A549 (cell line): ENCODE results near the gene DNAJC2. TPM values are rescaled to one million over a fixed set of nuclear protein-coding genes. Genes with fewer than 3 reads are reported as not detected.

Experiments used
- ATAC-seq, 2 experiments: fragments of 200-7000 bp in 1 of 2; fragments of >200 bp in 1 of 2; cut with Nextera tagmentation in 1 of 2; cut with Tn5 transposase in 1 of 2; 3 replicates each; pipeline versions ENCODE4 v1.8.0 to v1.9.1; 2018 to 2020; ENCODE audit warnings: mild to moderate bottlenecking in 1 of 2, moderate library complexity in 1 of 2
- CTCF ChIA-PET: fragments of 300-600 bp; sonication (Branson Sonifier 250); formaldehyde crosslinking; extraction: SDS; loops from one replicate; lab custom pipeline; 2021; ENCODE audit warnings: antibody characterized with exemption, inconsistent platforms; lab: Yijun Ruan, JAX
- POLR2A ChIA-PET: fragments of 350-600 bp; formaldehyde crosslinking; extraction: SDS; loops from one replicate; lab custom pipeline; 2021; ENCODE audit warnings: antibody characterized with exemption, inconsistent platforms; lab: Yijun Ruan, JAX
- DNase-seq, 2 experiments: peaks; one replicate each; pipeline versions ENCODE4 v3.0.0 to v3.0.0-alpha.2; 2011 to 2016; ENCODE audit warnings: low read depth in 1 of 2, low spot score in 1 of 2
- FAIRE-seq: peaks from 2 replicates; lab custom pipeline; 2011; peaks lifted over from hg19 to GRCh38; lab: Jason Lieb, UNC
- H3K27ac ChIP-seq, 2 experiments: fragments of >200 bp; sonication (Bioruptor Twin); formaldehyde crosslinking; 3 replicates each; pipeline ENCODE4 v1.5.1; 2016 to 2017
- H3K4me1 ChIP-seq: fragments of >200 bp; sonication (Bioruptor Twin); formaldehyde crosslinking; 3 replicates; pipeline ENCODE4 v1.6.1; 2016
- H3K4me2 ChIP-seq: fragments of >200 bp; sonication (Bioruptor Twin); formaldehyde crosslinking; 3 replicates; pipeline ENCODE4 v1.6.1; 2016
- H3K4me3 ChIP-seq: fragments of >200 bp; sonication (Bioruptor Twin); formaldehyde crosslinking; 3 replicates; pipeline ENCODE4 v1.5.1; 2016
- H3K9me3 ChIP-seq: fragments of >200 bp; sonication (Bioruptor Twin); formaldehyde crosslinking; 3 replicates; pipeline ENCODE4 v1.6.1; 2016
- CEBPB ChIP-seq, 2 experiments: fragments of >200 bp in 1 of 2; sonication (Bioruptor Twin) in 1 of 2; formaldehyde crosslinking in 1 of 2; IDR thresholded peaks; 2 replicates each; pipeline ENCODE4 v1.6.1; 2012 to 2016
- CHD2 ChIP-seq: fragments of 150-350 bp; IDR thresholded peaks from 2 replicates; pipeline ENCODE4 v1.6.1; 2014; ENCODE audit warnings: low read length; ENCODE audit not compliant: partially characterized antibody
- ELK1 ChIP-seq: fragments of 150-350 bp; IDR thresholded peaks from 2 replicates; pipeline ENCODE4 v1.6.1; 2014; ENCODE audit warnings: low read depth, mild to moderate bottlenecking, low read length
- EP300 ChIP-seq, 2 experiments: fragments of >200 bp; sonication (Bioruptor Twin); formaldehyde crosslinking; IDR thresholded peaks; 2 replicates in 1 of 2; 3 replicates in 1 of 2; pipeline ENCODE4 v1.6.1; 2016 to 2017
- ESRRA ChIP-seq: fragments of 150-350 bp; IDR thresholded peaks from 2 replicates; pipeline ENCODE4 v1.6.1; 2014; ENCODE audit warnings: mild to moderate bottlenecking, low read length, borderline replicate concordance
- FOSB ChIP-seq: fragments of 250-450 bp; sonication (Bioruptor Pico); IDR thresholded peaks from 2 replicates; pipeline ENCODE4 v1.5.0; 2020; ENCODE audit warnings: mild to moderate bottlenecking, moderate library complexity
- HOXB13 ChIP-seq: fragments of 250-450 bp; sonication (Bioruptor Pico); IDR thresholded peaks from 2 replicates; pipeline ENCODE4 v1.5.0; 2020; ENCODE audit warnings: low read depth, mild to moderate bottlenecking, moderate library complexity
- HOXB5 ChIP-seq: fragments of 250-450 bp; sonication (Bioruptor Pico); IDR thresholded peaks from 2 replicates; pipeline ENCODE4 v1.5.0; 2020; ENCODE audit warnings: mild to moderate bottlenecking, moderate library complexity
- JUN ChIP-seq, 2 experiments: fragments of >200 bp; sonication (Bioruptor Twin); formaldehyde crosslinking; IDR thresholded peaks; 2 replicates in 1 of 2; 3 replicates in 1 of 2; pipeline ENCODE4 v1.6.1; 2016 to 2017
- MAFK ChIP-seq: fragments of 450-650 bp; IDR thresholded peaks from 2 replicates; pipeline ENCODE4 v1.6.1; 2014; ENCODE audit not compliant: partially characterized antibody
- MAX ChIP-seq: IDR thresholded peaks from 2 replicates; pipeline ENCODE4 v1.6.1; 2012
- RCOR1 ChIP-seq: fragments of 150-350 bp; IDR thresholded peaks from 2 replicates; pipeline ENCODE4 v1.6.1; 2014; ENCODE audit warnings: antibody characterized with exemption, low read length, low read depth
- SREBF2 ChIP-seq: fragments of 450-650 bp; IDR thresholded peaks from 2 replicates; pipeline ENCODE4 v1.6.1; 2014; ENCODE audit warnings: mild to moderate bottlenecking, moderate library complexity
- TFCP2L1 ChIP-seq: fragments of 250-450 bp; sonication (Bioruptor Pico); IDR thresholded peaks from 2 replicates; pipeline ENCODE4 v1.5.0; 2021; ENCODE audit warnings: mild to moderate bottlenecking
- ZSCAN20 ChIP-seq: fragments of 250-450 bp; sonication (Bioruptor Pico); IDR thresholded peaks from 2 replicates; pipeline ENCODE4 v1.8.0; 2022; ENCODE audit warnings: mild to moderate bottlenecking, moderate library complexity
- WGBS: methylation state at CpG from one replicate; pipeline ENCODE4 v1.1.6; 2017; ENCODE audit errors: missing lambda C conversion rate; 5-methylcytosine and 5-hydroxymethylcytosine counted together
- polyA plus RNA-seq, 4 experiments: library from polyadenylated mRNA; depleted of rRNA in 3 of 4; stranded (reverse); fragments of >200 nt; fragmentation: RNase III in 1 of 4; extraction: RNeasy Plus Mini Kit Qiagen cat#74134 plus additional on column Dnase treatment in 1 of 4; gene quantifications; 2 replicates in 3 of 4; 3 replicates in 1 of 4; pipeline ENCODE4 v1.2.3, GENCODE V29; 2011 to 2017
- TF ChIP-seq, protein P1 (sequence below): IDR thresholded peaks from 2 replicates; pipeline ENCODE4 v1.6.1; 2012; ENCODE audit warnings: low read depth, borderline replicate concordance

DNAJC2 gene
- polyA plus RNA-seq, 2 of the 4 experiments (the other 2 are of a cell fraction), result 48.8 to 63.3 TPM

DNA sequence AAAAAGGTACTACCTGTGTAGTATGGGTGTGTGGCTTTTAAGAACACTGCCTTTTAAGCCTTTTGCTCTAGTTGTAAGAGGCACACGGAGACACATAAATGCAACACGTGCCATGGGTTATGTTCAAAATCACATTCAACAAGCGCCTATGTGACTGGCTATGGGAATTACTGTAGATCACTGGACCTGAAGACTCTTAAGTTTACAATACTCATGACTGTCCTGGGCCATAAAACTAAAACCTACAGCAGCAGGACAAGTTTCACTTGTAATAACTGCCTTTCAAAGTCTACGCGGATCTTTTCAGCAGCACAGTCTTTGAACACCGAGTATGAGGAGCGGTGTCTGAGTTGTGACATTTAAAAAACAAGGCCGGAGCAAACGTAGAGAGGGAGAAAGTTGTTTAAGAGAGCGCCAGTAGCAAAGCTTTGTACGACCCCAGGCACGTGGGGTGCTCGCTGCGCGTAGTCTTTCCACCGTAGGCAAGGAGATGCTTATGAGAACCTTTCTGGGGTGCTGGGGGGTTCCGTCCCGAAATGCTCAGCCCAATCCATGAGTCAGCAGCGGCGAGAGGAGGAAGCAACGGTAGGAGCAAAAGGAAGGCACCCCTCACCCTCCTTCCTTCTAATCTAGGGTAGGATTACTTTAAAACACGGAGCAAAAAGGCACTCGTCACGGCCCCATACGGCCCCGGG is 662 bp downstream of the DNAJC2 start:
- ATAC-seq (peak; percentile 46 to 58), FAIRE-seq (no peak)
- peak overlapping the region; percentile 87 for H3K4me3 ChIP-seq

DNA sequence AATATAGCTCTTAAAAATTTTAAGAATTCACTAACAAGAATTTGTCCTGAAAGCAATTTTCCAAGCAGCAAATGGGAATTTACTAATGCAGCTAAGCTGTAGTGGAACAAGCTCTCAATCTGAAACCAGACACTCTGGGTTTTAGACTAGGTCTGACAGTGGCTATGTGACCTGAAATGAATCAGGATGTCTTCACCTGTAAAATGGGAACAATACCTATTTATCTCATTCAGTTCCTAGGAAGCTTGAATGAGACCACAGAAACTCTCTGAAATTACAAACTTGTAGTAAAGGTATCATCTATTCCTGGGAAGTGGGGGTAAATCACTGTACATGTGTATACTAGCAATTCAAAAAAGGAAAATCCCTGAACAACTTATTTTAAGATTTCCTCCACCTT is 1.2 kb downstream of the DNAJC2 start:
- ChIA-PET POLR2A (no interaction called here), CTCF (no interaction called here)
- Histone ChIP-seq H3K4me2 (peak overlapping the region; percentile 81), H3K27ac (peak overlapping the region; percentile 96 to 99; a peak in 5 of 6 replicates), H3K4me1 (peaks cover 16% of the 10 kb centered on the region), H3K9me3 (no peaks in the 10 kb centered on the region), H3K4me3 (peak overlapping the region; percentile 87)
- FAIRE-seq (no peak), ATAC-seq (no peak), DNase-seq (no peak)
- TF ChIP-seq RCOR1, result no peak
- no peak for TF ChIP-seq CEBPB (IDR thresholded peaks at IDR 0.05)
- TF ChIP-seq EP300 (IDR thresholded peaks at IDR 0.05), result no peak
- TF ChIP-seq JUN (IDR thresholded peaks at IDR 0.05), result no peak
- TF ChIP-seq CHD2, result no peak
- TF ChIP-seq ELK1, result no peak
- TF ChIP-seq MAX, result no peak
- TF ChIP-seq, protein P1, sequence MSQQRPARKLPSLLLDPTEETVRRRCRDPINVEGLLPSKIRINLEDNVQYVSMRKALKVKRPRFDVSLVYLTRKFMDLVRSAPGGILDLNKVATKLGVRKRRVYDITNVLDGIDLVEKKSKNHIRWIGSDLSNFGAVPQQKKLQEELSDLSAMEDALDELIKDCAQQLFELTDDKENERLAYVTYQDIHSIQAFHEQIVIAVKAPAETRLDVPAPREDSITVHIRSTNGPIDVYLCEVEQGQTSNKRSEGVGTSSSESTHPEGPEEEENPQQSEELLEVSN, result no peak
- no peak for TF ChIP-seq ESRRA

More for the DNA sequence above, 662 bp downstream of the DNAJC2 start:
- H3K27ac ChIP-seq, result peak overlapping the region; percentile 96 to 99
- peak overlapping the region; percentile 81 for H3K4me2 ChIP-seq
- H3K4me1 ChIP-seq, result peaks cover 22% of the 10 kb centered on the region
- TF ChIP-seq FOSB (CRISPR knock-in tag), result no peak
- ChIA-PET POLR2A (no interaction called here), CTCF (no interaction called here)
- H3K9me3 ChIP-seq, result no peaks in the 10 kb centered on the region
- DNase-seq, result peak; percentile 23 to 31
- 4% methylated on average over 26 of the region's 26 CpGs for WGBS

DNA sequence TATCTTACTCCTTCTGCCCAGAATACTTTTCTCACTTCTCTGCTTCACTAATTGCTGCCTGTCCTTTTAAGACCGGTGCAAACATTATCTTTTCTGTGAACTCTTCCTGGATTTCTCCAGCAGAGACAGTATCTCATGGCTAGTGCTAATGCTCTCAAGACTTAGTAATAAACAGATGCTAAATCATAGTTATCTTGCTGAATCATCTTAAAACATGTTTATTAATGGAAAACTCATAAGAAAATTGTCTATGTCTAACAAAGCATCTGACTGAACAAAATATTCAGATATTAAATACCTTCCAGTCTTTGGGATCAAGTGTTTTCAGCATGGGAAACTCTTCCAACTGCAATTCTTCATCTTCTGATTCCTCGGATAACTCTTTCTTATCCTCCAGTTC is 3.1 kb downstream of the DNAJC2 start:
- no peak for FAIRE-seq
- DNase-seq, result no peak
- 93% methylated on average over 2 of the region's 2 CpGs for WGBS
- Histone ChIP-seq H3K4me1 (peaks cover 12% of the 10 kb centered on the region; the same call in 2 of the 3 replicates), H3K4me2 (no peak overlapping the region)
- POLR2A ChIA-PET, result no interaction called here
- peak; percentile 33 for TF ChIP-seq MAFK
- TF ChIP-seq HOXB5 (CRISPR knock-in tag), result no peak
- TF ChIP-seq, all 56 proteins: peak for 1
- Histone ChIP-seq H3K27ac (no peak overlapping the region), H3K4me3 (no peak overlapping the region), H3K9me3 (no peaks in the 10 kb centered on the region)
- CTCF ChIA-PET, result no interaction called here
- no peak for ATAC-seq

- no peak overlapping the region for H3K27ac ChIP-seq
- no peaks in the 10 kb centered on the region for H3K9me3 ChIP-seq
- FAIRE-seq (no peak), ATAC-seq (no peak), DNase-seq (no peak)
- H3K4me2 ChIP-seq, result no peak overlapping the region
- H3K4me3 ChIP-seq, result no peak overlapping the region
- CTCF ChIA-PET, result interaction anchor here (1.6 kb wide), 1 partner anchor 9 kb away, joined by 4 read pairs; no protein-coding TSS in a partner anchor
- H3K4me1 ChIP-seq, result peaks cover 12% of the 10 kb centered on the region; the same call in 2 of the 3 replicates
- TF ChIP-seq MAX (no peak), ZSCAN20 (CRISPR knock-in tag) (no peak), TFCP2L1 (no peak), HOXB13 (CRISPR knock-in tag) (no peak), ESRRA (no peak), SREBF2 (no peak)
- TF ChIP-seq, protein P1, result no peak
- TF ChIP-seq, all 56 proteins: peak for 0
- WGBS, result 97% methylated on average over 2 of the region's 2 CpGs
- POLR2A ChIA-PET, result interaction anchor here (1.9 kb wide), 1 partner anchor 9 kb away, joined by 5 read pairs; the partner anchor contains the start of gene PSMC2
Measured at GRCh38 chr7:103338864-103339263, 5.7 kb downstream of the DNAJC2 start.
